Endothelial cell (in vitro differentiated cells): ENCODE data around the gene RPL28. TPM values are rescaled to one million over a fixed set of nuclear protein-coding genes. Genes with fewer than 3 reads are reported as not detected.

Experiments used
- DNase-seq: peaks from one replicate; pipeline ENCODE4 v3.0.0; 2021; ENCODE audit warnings: low spot score
- H3K27ac Mint-ChIP-seq: one replicate; pipeline ENCODE4 v1.8.0; 2021; ENCODE audit warnings: mixed read lengths, inconsistent platforms; ENCODE audit not compliant: unreplicated experiment
- H3K27me3 Mint-ChIP-seq: one replicate; pipeline ENCODE4 v1.8.0; 2021; ENCODE audit warnings: mild to moderate bottlenecking, moderate library complexity, mixed read lengths, inconsistent platforms; ENCODE audit not compliant: unreplicated experiment
- H3K36me3 Mint-ChIP-seq: one replicate; pipeline ENCODE4 v1.8.0; 2021; ENCODE audit warnings: mild to moderate bottlenecking, low read depth, mixed read lengths, inconsistent platforms; ENCODE audit not compliant: unreplicated experiment
- H3K4me1 Mint-ChIP-seq: one replicate; pipeline ENCODE4 v1.8.0; 2021; ENCODE audit warnings: mild to moderate bottlenecking, mixed read lengths, inconsistent platforms; ENCODE audit not compliant: unreplicated experiment
- H3K4me3 Mint-ChIP-seq: one replicate; pipeline ENCODE4 v1.8.0; 2021; ENCODE audit warnings: mild to moderate bottlenecking, mixed read lengths, inconsistent platforms; ENCODE audit not compliant: unreplicated experiment
- H3K9me3 Mint-ChIP-seq: one replicate; pipeline ENCODE4 v1.8.0; 2021; ENCODE audit warnings: mixed read lengths, inconsistent platforms; ENCODE audit not compliant: unreplicated experiment
- CTCF ChIP-seq: fragments of 200-600 bp; sonication (generic); IDR thresholded peaks from one replicate; pipeline ENCODE4 v1.5.0; 2021; ENCODE audit warnings: antibody characterized with exemption; ENCODE audit not compliant: unreplicated experiment
- long read RNA-seq: library from polyadenylated mRNA; unstranded; transcript quantifications from one replicate; pipeline ENCODE4 v2.0.0, GENCODE V29; 2020; ENCODE audit not compliant: unreplicated experiment
- total RNA-seq: library from RNA; stranded (reverse); fragmentation: NEBNext Ultra II Directional; extraction: Animal tissue kit (Norgen Biotek cat#: 25700); gene quantifications from one replicate; pipeline ENCODE4 v1.2.1, GENCODE V29; 2021; ENCODE audit not compliant: unreplicated experiment

RPL28 gene
- 3,792 TPM for total RNA-seq
- long read RNA-seq, full-length matches to known transcripts: 4,166 of 4,251 reads
- long read RNA-seq, partial matches to known transcripts: 18 of 4,251 reads
- long read RNA-seq, other reads (novel, unspliced or antisense): 67 of 4,251 reads

GRCh38 chr19:55385724-55386492, at the start of gene RPL28:
RPL28 (plus strand) TSS chr19:55385932; CDS start chr19:55386358, 426 bp downstream.
- Mint-ChIP-seq H3K27me3 (peaks cover 41% of the 10 kb centered on the region), H3K4me3 (peak within 1 kb of the TSS; percentile 99), H3K9me3 (no peaks in the 10 kb centered on the region), H3K36me3 (peaks cover 18% of the 10 kb centered on the region), H3K27ac (peak within 1 kb of the TSS; percentile 97), H3K4me1 (peaks cover 26% of the 10 kb centered on the region)
- peak; percentile 98 for DNase-seq
- TF ChIP-seq CTCF: no peak

DNA sequence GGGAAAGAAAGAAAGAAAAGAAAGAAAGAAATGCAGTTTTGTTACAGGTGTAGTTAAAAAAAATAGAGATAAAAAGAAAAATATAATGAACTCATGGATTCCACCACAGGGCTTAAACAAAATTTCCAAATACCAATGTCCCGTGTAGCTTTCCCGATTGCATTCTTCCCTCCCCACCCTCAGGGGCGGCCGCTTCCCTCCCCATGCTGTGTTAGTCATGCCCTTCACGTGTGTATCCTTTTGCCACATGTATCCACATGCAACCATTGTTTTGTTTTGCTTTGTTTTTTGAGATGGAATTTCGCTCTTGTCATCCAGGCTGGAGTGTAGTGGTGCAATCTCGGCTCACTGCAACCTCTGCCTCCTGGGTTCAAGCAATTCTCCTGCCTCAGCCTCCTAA, 49.6 kb upstream of the RPL28 start:
- H3K27ac Mint-ChIP-seq: no peak overlapping the region
- H3K9me3 Mint-ChIP-seq: no peaks in the 10 kb centered on the region

DNA sequence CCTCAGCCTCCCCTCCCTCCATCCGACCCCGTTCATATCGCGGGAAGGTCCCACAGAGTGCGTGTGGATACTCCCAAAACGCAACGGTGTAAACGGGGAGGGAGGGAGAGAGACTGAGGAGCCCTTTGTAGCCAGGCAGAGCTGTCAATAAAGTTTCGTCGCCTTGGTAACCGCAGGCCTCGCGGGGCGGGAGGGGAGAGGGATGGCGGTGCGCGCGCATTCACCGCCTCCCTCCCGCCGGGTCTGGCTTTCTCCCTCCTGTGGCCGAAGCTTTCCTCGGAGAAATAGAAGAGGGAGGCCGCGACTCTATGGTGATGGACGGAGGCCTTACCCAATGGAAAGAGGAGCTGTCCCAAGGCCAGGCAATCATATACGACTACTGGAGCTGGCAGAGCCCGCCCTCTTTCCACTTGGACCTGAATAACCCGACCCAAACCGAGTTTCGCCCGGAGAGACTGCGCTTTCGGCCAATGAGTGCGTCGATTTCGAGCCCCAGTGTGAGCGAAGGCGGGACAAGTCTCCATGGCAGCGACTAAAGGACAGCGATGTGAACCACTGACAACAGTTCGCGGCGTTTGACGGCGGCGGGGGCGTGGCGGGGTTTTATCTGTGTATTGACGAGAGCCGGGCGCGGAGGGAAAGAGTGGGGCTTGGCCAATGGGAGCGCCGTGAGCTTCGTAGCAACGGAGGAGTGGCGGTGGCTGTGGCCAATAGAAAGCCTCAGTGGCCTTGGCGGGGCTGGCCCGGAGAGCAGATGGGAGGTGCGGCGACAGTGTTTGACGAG, 46.4 kb upstream of the RPL28 start, which contains the start of gene KMT5C:
Gene KMT5C, plus strand, starts transcription at position 772 of the 784 bp plus-strand sequence. CDS start 2,061 bp downstream, outside the sequence.
- H3K4me3 Mint-ChIP-seq: peak within 1 kb of the TSS; percentile 97
- no peaks in the 10 kb centered on the region for H3K36me3 Mint-ChIP-seq
- peak within 1 kb of the TSS; percentile 100 for H3K27ac Mint-ChIP-seq
- peaks cover 12% of the 10 kb centered on the region for H3K27me3 Mint-ChIP-seq
- H3K4me1 Mint-ChIP-seq: peaks cover 5% of the 10 kb centered on the region
- no peaks in the 10 kb centered on the region for H3K9me3 Mint-ChIP-seq
- TF ChIP-seq CTCF: no peak
- DNase-seq: peak; percentile 99

More for the DNA sequence above, 49.6 kb upstream of the RPL28 start:
- no peak overlapping the region for H3K4me3 Mint-ChIP-seq
- peaks cover 5% of the 10 kb centered on the region for H3K4me1 Mint-ChIP-seq
- H3K27me3 Mint-ChIP-seq: peaks cover 12% of the 10 kb centered on the region
- no peaks in the 10 kb centered on the region for H3K36me3 Mint-ChIP-seq
- TF ChIP-seq CTCF: no peak
- no peak for DNase-seq

- no peak for DNase-seq
- no peak for TF ChIP-seq CTCF
- H3K9me3 Mint-ChIP-seq: no peaks in the 10 kb centered on the region
- peaks cover 5% of the 10 kb centered on the region for H3K4me1 Mint-ChIP-seq
- peak overlapping the region; percentile 97 for H3K4me3 Mint-ChIP-seq
- H3K27me3 Mint-ChIP-seq: peaks cover 14% of the 10 kb centered on the region
- H3K27ac Mint-ChIP-seq: peak overlapping the region; percentile 100
- no peaks in the 10 kb centered on the region for H3K36me3 Mint-ChIP-seq
Observed at GRCh38 chr19:55339889-55340783, 45.6 kb upstream of the RPL28 start.
